ENCODE results near the gene TUBA4A.

DNA sequence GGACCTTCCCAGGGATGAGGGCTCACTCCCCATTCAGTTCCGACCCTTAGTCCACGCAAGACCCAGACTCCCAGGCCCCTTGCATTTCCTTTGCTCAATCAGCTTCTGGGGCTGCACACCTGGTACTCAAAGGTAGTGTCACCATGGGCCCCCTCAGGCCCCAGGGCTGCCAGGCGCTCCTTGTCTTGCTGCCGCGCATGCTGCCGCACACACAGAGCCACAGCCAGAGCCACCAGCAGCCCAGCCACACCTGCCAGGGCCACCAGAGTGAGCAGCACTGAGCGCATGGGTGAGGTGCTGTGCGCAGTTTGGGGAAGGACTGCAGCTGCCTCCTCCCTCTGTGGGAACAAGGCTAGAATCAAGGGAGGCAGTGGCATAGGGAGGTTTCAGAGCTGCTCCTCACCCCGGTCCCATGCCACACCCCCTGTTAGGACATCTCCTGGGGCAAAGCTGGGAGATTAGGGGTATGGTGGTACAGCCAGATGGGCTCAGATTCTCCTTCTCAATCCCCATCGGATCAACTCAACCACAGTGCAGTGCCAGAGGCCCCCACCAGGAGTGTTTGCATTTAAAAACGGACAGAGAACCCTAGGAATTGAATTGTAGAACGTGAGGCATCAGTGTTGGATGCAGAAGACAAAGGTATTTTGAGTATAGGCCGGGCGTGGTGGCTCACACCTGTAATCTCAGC, 44.2 kb upstream of the TUBA4A start:
- TF ChIP-seq, protein P1, sequence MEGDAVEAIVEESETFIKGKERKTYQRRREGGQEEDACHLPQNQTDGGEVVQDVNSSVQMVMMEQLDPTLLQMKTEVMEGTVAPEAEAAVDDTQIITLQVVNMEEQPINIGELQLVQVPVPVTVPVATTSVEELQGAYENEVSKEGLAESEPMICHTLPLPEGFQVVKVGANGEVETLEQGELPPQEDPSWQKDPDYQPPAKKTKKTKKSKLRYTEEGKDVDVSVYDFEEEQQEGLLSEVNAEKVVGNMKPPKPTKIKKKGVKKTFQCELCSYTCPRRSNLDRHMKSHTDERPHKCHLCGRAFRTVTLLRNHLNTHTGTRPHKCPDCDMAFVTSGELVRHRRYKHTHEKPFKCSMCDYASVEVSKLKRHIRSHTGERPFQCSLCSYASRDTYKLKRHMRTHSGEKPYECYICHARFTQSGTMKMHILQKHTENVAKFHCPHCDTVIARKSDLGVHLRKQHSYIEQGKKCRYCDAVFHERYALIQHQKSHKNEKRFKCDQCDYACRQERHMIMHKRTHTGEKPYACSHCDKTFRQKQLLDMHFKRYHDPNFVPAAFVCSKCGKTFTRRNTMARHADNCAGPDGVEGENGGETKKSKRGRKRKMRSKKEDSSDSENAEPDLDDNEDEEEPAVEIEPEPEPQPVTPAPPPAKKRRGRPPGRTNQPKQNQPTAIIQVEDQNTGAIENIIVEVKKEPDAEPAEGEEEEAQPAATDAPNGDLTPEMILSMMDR (IDR thresholded peaks at IDR 0.05), result no peak
- TF ChIP-seq POLR2A (IDR thresholded peaks at IDR 0.05), result no peak

All from testis (tissue), 2 donors.